ENCODE data around the gene ETNK2. TPM values are rescaled to one million over a fixed set of nuclear protein-coding genes. Genes with fewer than 3 reads are reported as not detected.
"Not testable (repeated sequence)": the region's sequence is repeated elsewhere in the genome, so short reads cannot be mapped to it uniquely, and the experiment has no call there.

ETNK2 gene
- total RNA-seq, 1 experiment from 2014 or later: 10.5 TPM

DNA sequence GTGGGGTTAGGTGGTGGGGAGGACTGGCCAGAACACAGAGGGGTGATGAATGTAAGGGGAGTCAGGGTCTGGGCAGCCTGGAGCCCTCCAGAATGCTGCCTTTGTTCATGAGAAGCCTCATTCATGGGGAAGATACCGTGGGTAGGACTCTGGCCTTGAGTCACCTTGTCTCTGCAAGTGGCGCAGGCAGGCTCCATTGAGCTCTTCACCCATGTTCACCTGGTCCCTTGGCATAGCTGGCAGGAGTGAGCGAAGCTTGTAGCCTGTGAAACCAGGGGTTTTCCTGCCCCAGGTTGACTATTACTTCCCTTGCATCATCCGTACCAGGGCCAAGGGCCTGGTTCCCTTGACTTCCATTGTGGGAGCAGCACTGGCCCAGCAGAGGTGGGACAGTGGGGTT is 53.2 kb downstream of the ETNK2 start:
- no peak for DNase-seq (ENCODE audit: low read depth)

- DNase-seq (ENCODE audit: low read depth): no peak
These were observed 54.9 kb downstream of the ETNK2 start for GRCh38 chr1:204096931-204097330.

DNA sequence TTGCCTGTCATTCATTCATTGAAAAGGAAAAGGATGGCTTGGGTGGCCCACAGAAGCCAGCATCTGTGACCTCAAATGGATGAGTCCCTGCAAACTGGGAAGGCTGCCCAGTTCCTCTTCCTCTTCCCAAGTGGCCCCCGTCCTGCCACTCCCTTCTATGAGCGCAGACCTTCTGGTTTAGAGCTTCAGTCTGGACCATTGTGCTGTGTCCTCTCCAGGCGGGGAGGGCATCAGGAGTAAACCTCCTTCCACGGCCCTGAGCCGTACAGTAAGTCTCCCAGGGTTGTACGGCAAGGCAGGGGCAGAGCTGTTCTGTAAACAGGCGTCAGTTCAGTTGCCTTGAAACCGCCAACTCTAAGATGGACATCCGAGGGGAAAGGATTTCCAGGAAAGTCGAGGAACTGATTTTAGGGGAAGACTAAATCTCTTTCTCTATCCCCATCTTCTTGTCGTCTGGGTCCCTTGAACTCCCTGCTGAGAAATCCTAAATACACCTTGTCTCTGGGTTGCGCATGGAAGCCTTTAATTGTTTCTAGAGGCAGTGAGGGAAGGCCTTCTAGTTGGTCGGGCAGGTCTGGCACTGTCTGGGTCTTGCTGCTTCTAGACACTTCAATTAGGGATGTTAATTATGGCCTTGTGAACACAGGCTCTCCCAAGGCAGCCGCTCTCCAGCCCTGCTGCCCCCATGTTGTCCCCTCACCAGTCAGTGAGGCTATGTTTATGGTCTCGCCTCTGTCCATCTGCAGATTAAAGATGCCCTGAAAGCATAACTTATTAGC is 56.8 kb downstream of the ETNK2 start:
- no peak for DNase-seq (ENCODE audit: low read depth)

DNA sequence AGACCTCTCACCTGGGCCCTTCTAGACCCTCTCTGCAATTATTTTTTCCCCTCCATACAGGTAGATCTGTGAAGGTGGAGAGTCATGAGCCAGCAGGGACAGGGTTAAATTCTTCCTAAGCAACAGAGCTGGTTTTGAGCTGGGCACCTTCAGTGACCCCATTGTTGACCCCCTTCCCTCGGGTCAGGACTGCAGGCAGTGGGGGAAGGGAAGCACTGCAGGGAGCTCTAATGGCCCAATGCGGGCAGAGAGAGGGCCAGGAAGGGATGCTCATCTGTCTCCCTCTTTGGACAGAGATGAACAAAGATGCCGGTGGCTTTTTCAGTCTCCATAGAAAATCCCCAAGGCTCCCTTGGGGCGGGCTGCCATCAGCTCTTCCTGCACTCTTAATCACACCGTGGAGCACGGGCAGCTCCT is 57.5 kb downstream of the ETNK2 start:
- no peak for DNase-seq (ENCODE audit: low read depth)

DNA sequence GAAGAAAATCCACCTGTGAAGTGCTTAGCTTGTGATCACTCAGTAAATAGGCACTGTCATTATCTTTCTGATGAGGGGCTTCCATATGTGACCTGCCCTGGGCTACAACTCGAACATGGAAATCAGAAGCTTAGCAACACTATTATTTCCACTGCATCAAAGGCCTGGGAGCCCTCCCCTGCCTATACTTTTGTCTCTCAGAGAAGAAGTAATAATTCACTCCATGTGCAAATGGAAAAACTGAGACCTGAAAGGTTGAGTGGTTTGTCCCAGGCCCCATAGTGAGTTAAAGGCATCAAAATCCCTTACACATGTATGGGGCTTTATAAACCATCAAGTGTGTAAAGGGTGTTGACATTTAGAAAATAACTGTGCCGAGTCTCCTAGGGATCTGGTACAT is 58.1 kb downstream of the ETNK2 start:
- DNase-seq (ENCODE audit: low read depth): no peak

- DNase-seq (ENCODE audit: low read depth): no peak
These were observed 58.5 kb downstream of the ETNK2 start for GRCh38 chr1:204093421-204093717.

- no peak for DNase-seq (ENCODE audit: low read depth)
These were observed 59.0 kb downstream of the ETNK2 start for GRCh38 chr1:204092632-204093420.

- no peak for DNase-seq (ENCODE audit: low read depth)
These were observed 60.0 kb downstream of the ETNK2 start for GRCh38 chr1:204091787-204092312.

DNA sequence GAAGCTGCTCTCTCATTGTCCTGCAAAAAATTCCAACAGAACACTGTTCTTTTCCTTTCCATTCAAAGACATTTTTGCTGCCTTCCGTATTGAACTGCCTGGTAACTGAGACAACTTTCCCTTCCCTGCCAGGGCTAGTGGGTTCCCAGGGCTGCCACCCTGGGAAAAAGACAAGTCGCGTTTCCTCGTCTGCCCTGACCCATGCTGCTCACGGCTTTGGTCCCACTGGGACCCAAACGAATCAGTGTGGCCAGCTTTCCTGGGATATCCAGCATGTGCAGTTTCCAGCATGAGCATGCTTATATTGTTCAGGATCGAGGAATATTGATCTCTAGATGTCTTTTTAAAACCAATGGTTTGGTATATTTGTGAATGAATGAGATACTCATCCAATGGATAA is 60.8 kb downstream of the ETNK2 start:
- DNase-seq (ENCODE audit: low read depth): no peak

- DNase-seq (ENCODE audit: low read depth): not testable (repeated sequence)
These were observed 61.7 kb downstream of the ETNK2 start for GRCh38 chr1:204090132-204090531.

- DNase-seq (ENCODE audit: low read depth): no peak
These were observed 62.6 kb downstream of the ETNK2 start for GRCh38 chr1:204089044-204089751.

GRCh38 chr1:204088596-204088995 is 63.2 kb downstream of the ETNK2 start:
- DNase-seq (ENCODE audit: low read depth): no peak

DNA sequence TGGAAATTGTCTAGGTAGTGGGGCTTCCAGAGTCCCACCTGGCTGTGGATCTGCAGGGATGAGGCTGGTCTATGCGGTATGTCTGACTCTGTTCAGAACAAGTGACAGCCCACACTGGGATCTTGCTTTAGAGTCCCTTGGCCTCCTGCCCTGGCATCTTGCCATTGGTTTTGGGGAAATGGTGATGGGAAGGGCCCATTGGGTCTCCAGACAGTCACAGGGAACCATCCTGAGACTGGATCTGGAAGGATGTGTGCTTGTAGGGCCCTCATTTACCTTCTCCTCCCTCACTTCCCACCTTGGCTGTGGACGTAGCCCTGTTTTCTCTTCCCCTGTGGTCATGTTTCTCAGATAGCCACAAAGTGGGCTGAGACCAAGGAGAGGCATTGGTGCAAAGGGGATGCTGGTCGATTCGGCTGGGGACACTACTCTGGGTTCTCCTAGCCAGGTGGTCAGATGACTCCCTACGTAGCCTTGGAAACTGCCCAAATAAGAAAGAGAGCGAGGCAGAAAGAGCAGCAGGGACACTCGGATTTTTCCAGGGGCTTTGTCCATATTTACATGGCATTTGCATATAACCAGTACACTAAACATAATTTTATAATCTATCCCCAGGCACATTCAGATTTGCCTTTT is 63.8 kb downstream of the ETNK2 start:
- no peak for DNase-seq (ENCODE audit: low read depth)

DNA sequence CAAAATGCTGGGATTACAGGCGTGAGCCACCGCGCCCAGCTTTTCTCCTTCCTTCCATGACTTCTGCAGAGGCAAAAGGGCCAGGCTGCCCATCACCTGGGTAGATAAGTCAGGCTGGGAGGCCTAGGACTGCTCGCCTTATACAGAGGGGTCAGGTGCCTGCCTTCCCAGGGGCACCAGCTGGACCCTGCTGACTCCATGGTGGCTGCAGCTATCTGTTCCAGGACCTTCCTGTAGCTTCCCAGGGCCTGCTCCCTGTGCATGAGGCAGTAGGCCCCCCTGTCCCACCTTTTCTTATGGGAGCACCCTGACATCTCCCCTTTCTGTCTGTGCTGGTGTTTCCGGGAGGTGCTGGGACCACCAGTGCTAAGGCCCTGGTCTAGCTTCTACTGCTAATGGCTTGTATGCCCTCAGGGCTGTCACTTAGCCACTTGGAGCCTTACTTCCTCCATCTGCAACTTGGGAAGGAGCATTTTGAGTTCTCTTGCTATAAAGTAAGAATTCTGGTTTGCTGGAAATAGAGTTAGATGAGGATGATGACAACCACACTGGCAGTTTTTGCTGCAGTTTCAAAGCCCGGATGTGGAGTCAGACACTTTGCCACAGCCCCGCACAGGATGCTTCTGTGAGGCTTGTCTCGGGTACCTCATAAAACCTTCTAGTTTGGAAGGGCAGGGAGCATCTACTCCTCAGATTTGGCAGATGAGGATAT is 64.5 kb downstream of the ETNK2 start:
- no peak for DNase-seq (ENCODE audit: low read depth)

DNA sequence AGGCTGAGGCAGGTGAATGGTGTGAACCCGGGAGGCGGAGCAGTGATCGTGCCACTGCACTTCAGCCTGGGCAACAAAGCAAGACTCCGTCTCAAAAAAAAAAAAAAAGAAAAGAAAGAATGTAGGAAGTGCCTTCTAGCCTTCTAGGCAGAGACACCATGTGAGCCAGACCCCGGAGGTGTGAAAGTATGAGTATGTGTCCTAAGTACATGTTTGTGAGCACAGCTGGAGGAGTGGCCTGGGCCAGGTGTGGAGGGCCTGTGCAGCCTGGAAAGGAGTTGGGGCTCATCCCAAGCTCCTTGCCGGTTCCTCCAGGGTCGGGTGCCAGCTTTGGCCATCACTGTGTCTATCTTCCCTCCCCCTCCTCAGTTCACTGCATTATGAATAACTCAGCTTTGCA is 66.0 kb downstream of the ETNK2 start:
- DNase-seq (ENCODE audit: low read depth): no peak

DNA sequence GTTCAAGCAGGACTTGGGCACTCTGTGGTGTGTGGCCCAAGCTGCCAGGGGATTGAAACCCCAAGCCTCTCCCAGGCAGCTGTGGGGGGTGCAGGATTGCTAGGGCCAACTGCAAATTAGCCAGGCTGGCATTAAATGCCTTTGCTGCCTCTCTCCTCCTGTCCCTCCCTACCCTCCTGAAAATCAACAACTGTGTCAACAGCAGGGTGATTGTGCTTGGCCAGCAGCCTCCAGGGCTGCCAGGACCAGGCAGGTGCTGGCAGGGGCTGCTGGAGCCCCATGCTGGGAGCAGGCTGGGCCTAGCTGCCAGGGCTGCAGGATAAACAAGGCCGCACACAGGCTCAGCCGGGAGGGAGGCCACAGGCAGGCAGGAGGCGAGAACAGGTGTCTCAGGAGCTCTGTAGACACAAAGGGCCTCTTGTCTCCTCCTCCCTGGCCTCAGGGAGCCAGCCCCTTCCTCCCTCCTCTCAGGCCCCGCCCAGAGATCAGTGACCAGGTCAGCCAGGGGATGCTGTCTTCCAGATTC is 67.5 kb downstream of the ETNK2 start:
- DNase-seq (ENCODE audit: low read depth): no peak

DNA sequence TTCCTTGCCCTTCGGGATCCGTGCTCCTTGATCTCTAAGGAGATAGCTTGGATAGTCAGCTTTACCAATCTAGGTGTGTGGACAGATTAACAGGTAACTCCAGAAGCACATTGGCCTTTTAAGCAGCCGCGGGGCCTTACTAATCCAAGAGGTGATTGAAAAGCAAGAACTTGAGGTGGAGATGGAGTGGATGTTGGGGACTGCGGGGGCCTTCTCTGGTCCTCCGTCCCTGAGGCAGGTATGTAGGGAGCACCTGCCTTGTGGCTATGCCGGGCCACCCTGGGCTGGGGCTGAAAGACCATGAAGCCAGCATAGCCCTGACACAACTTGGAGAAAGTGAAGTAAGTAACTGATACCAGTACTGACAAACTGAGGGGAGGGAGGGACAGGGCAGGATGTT is 68.4 kb downstream of the ETNK2 start:
- DNase-seq (ENCODE audit: low read depth): no peak

DNA sequence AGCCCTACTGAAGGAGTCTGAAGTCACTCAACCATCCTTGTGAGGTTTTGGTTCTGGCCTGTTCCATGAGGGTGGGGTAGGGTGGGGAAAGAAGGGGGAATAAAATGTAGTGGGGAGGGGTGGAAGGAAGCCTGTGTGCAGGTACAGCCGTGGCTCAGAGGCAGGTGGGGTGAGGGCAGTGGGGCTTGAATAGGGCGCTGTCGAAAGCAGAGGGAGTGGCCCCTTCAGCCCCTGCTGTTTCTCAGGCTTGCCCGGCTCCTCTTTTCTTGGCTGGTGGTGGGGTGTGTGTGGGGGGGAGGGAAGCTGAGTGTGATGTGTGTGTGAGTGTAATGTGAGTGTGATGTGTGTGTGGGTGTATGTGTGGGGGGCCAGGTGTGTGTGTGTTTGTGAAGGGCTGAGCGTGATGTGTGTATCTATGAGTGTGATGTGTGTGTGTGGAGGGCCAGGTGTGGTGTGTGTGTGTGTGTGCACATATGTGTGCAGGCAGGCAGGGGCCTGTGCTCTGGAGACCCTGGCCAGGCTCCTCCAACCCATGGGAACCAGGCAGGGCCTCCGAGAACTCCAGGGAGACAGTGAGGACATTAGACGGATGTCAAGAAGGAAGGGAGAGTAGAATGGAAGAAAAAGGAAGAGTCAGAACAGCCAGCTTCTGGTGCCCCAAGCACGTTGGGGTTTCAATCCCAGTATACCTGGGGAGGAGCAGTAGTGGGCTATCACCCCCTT is 69.9 kb downstream of the ETNK2 start:
- DNase-seq (ENCODE audit: low read depth): no peak

GRCh38 chr1:204081164-204081790 is 70.6 kb downstream of the ETNK2 start:
- no peak for DNase-seq (ENCODE audit: low read depth)

All from Daoy (cell line).